ENCODE measurements around the gene RRBP1.

GRCh38 chr20:17655286-17655651 lies 26.8 kb downstream of the RRBP1 start:
- TF ChIP-seq CTCF (IDR thresholded peaks at IDR 0.05): no peak
- TF ChIP-seq POLR2A (IDR thresholded peaks at IDR 0.05): no peak

Measured in vagina (tissue), 2 donors.